Measurements from ENCODE around the gene MAS1.

MAS1 gene

GRCh38 chr6:159880412-159880975 lies 10.3 kb upstream of the MAS1 start:
- peak; percentile 59 for DNase-seq

GRCh38 chr6:159884720-159885119 lies 6.1 kb upstream of the MAS1 start:
- no peak for DNase-seq

GRCh38 chr6:159886270-159886669 lies 4.5 kb upstream of the MAS1 start:
- no peak for DNase-seq

GRCh38 chr6:159887146-159887545 lies 3.6 kb upstream of the MAS1 start:
- no peak for DNase-seq

- no peak for DNase-seq
Measured at GRCh38 chr6:159887761-159888160, 3.0 kb upstream of the MAS1 start.

GRCh38 chr6:159890201-159890600 lies 587 bp upstream of the MAS1 start:
- DNase-seq = no peak

- DNase-seq = peak; percentile 78
Measured at GRCh38 chr6:159892053-159892452, 1.3 kb downstream of the MAS1 start.

- no peak for DNase-seq
Measured at GRCh38 chr6:159893064-159893463, 2.3 kb downstream of the MAS1 start.

- DNase-seq = no peak
Measured at GRCh38 chr6:159894991-159895390, 4.2 kb downstream of the MAS1 start.

- no peak for DNase-seq
Measured at GRCh38 chr6:159897603-159898002, 6.8 kb downstream of the MAS1 start.

GRCh38 chr6:159898519-159898918 lies 7.7 kb downstream of the MAS1 start:
- DNase-seq = no peak

GRCh38 chr6:159899994-159900745 lies 9.4 kb downstream of the MAS1 start:
- DNase-seq = no peak

GRCh38 chr6:159902620-159903019 lies 11.8 kb downstream of the MAS1 start:
- no peak for DNase-seq

- DNase-seq = no peak
Measured at GRCh38 chr6:159904497-159904911, 13.7 kb downstream of the MAS1 start.

- no peak for DNase-seq
Measured at GRCh38 chr6:159906400-159906799, 15.6 kb downstream of the MAS1 start.

GRCh38 chr6:159908535-159908934 lies 17.7 kb downstream of the MAS1 start:
- no peak for DNase-seq

GRCh38 chr6:159908979-159909378 lies 18.2 kb downstream of the MAS1 start:
- no peak for DNase-seq

GRCh38 chr6:159910342-159910741 lies 19.6 kb downstream of the MAS1 start:
- DNase-seq = no peak

- no peak for DNase-seq
Measured at GRCh38 chr6:159913375-159913774, 22.6 kb downstream of the MAS1 start.

GRCh38 chr6:159913862-159914564 lies 23.2 kb downstream of the MAS1 start:
- no peak for DNase-seq

GRCh38 chr6:159914565-159914923 lies 23.8 kb downstream of the MAS1 start:
- no peak for DNase-seq

- DNase-seq = no peak
Measured at GRCh38 chr6:159915397-159915796, 24.6 kb downstream of the MAS1 start.

- no peak for DNase-seq
Measured at GRCh38 chr6:159916237-159916636, 25.4 kb downstream of the MAS1 start.

GRCh38 chr6:159916752-159917151 lies 26.0 kb downstream of the MAS1 start:
- no peak for DNase-seq
